KBM-7 (cell line): ENCODE measurements around the gene CLMP.
A peak's percentile ranks its signal among the peaks of the same experiment; 100 is the strongest.
"Not testable (repeated sequence)": the region's sequence is repeated elsewhere in the genome, so short reads cannot be mapped to it uniquely, and the experiment has no call there.

Source experiments
- DNase-seq: peaks from one replicate; pipeline ENCODE4 v3.0.0-alpha.2; 2015
- in situ Hi-C: fragments of 300-500 bp; cut with MboI; formaldehyde crosslinking; loops from 2 replicates; pipeline ENCODE4 v1.14.3; 2020; ENCODE audit warnings: low sequenced_read_pairs, low pct_unique_long_range_greater_than_20kb, mixed read lengths

The CLMP gene

DNA sequence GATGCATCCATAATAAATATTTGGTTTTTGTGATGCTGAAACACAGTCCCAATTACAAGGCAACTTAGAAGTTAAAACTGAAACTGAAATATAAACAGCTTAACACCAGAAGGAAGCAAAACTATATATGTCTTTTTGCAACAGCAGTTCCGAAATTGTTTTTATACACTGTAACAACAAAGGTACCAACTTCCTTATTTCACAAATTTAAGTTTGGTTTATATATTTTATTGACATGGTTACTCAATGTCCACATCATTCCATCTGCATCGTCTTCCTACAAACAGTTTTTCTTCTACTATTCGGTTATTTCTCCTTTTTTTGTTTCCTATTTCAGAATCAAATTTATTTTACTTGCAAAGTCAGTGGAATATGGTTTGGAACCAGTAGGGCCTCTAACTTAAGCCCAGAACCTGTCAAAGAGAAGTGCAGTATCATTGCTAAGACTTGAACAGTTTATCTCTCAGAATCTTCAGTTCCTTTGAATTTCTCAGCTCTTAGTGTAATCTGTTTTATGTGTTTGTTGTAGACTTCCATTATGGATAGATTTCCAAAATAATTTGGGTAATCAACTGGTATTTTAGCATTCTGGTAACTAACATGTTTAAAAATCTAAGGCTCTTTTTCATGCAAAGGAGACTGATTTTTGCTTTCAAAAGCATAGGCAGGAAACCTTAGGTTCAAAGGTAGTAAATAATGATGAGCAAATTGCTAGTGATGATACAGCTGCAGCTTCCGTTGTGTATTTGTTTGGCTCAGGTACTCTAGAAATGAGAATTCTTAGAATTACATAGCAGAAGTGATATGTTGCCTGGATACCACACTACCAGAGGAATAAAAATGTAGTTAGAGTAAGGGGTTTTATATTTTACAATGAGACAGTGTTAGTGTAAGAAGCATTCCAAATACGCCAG lies 124.9 kb downstream of the CLMP start:
- no peak for DNase-seq
- in situ Hi-C loops, result no loop called here

DNA sequence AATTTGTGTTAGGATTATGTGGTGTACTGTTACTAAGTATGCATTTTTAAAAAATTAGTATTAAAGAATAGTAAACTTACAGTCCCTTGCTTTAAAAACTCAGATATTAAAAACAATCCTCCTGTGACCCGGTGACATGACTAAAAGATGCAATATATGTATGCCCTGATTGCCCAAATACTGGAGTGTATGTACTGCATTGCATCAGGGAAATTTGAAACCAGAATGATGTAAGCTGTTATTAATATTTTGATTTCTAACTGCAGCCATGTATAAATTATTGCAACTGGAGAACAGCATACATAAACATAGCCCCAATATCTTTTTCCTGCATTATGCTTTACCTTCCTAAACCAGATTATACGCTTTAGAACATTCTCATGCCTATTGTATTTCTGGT lies 129.4 kb downstream of the CLMP start:
- in situ Hi-C loops, result no loop called here

DNA sequence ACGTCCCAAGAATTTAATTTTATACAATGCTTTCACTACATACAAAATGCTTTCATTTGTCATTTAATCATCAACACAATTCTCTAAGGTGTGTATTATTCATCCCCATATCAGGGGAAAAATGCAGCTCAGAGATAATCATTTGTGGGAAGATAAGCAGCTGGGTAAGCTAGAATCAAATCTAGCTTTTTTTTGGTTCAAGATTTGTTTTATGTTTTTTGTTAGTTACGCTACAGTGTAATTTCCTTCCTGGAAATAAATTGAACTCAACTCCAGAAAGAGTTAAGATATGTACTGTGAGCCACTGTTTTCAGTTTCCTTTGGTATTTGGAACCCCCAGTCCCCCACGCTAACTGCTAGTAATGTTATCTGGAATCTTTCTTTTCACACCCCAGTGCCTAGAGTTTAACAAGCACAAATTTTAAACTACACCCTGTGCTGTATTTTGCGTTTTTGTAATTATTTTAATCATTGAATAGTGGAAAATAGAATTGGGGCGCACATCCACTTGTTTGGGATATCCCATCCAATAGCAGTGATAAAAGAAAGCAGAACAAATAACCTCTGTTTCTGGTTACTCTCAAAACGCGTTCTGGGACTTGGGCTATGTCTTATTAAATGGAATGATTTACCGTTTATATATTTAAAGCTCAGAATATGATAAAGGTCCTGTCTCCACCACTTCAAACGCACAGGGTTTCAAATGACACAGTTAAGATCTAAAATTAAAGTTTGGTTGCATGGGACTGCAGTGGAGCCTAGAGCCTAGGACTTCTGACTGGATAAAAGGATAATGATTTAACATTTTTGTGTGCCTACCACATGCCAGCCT lies 131.0 kb downstream of the CLMP start:
- in situ Hi-C loops, result no loop called here

More for the DNA sequence above, 129.4 kb downstream of the CLMP start:
- no peak for DNase-seq

DNA sequence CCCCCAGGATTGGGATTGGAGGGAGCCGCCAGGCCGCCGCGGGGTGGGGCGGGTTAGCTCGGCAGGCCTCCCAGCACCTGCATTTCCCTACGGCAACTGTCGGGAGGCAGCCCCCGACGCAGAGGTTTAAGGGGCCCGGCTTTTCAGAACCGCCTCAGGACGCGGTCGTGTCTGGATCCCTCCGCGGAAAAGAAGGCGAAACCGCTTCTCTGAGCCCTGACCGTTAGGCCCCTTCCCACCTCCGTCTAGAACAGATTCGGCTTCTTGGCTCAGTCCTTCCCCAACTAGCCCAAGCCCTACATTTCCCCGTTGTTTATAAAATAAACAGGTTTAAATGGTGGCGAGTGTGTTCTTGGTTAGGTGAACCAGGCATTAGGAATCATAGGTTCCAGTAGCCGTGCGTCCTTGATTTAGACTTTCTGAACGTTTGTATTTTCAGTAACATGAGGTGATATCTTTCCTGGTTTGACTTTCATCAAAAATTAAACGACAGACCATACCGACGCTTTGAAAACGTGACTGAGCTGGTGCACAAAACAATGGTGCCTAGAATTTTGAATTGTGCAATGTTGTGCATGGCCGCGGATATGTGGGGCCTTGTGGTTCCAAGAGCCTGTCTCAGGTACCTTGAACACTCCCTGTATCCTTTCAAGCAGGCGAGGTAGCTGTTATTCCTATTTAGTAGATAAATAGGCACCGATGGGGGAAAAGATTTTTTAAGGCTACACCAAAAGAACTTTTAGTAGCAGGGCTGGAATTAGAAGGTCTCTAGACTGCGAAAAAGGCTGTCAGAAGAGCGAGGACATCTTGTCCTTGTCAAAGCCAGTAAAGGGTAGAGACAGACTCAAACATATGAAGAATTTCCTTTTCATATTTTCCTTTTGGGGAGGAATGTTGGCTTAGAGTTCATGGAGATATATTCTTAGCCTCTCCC lies 131.9 kb downstream of the CLMP start:
- peak; percentile 77 for DNase-seq
- in situ Hi-C loops, result no loop called here

More for the DNA sequence above, 131.0 kb downstream of the CLMP start:
- no peak for DNase-seq

DNA sequence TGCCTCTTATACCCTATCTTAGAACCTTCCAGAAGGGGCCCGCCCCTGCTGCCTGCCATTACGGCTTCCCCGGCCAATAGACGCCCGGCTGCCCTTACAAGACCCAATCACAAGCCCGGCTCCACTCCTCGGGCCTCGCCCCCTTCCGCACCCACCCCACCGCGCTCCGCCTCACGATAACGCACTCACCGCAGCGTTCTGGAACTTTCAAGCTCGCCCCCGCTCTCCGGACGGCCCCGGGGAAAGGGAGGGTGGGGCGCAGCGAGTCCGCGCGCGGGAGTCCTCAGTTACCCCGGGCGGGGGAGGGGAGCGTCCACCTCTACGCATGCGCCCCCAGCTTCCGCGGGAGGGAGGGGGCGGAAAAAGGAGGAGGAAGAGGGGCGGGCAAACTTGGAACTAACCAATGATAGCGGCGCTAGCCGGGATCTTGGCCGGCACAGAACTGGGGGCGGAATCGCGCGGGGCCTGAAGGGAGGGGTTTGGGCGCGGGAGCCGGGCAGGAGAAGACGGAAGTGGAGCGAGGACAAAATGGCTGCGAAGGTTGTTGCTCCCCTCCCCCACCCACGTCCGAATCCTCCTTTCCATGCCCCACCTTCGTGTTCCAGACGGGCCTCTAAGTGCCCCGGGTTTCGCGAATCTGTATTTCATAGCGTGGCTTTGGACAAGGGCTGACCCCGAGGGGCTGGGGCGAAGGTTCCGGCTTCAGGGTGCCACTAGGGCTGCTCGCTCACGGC lies 132.7 kb downstream of the CLMP start:
- peak; percentile 99 for DNase-seq
- in situ Hi-C loops, result no loop called here

DNA sequence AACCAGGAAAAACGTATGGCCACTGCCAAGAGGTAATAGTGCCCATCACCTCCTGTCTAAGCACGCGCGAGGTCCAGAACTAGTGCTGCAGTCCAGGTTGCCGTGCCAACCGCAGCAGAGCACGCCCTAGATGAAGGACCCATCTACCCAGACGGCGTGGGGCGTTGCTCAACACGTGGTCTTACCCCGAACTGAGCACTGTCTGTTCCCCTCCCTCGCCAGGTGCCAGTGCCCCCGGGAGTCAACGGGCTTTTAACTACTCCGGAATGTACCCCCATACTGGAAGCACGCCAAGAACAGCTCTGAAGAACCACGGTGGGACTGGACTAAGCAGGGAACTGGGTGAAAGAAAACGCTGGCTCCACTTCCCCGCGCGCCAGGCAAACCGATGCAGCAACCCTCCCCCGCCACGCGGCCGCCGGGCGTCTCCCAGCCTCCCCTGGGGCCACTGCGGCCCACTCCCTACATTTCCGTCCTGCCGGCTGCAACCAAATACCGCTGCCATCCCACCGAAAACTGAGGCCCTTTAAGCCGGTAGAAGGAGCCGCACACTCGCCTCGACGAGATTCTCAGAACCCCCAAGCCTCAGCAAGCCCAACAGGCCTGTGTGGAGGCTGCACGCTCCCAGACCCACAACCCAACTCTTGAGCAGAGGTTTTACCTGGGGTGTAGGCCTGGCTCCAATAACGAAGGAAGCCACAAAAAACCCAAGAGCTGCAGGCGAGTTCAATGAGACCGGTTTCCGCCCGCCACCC lies 133.5 kb downstream of the CLMP start, which contains the start of gene HSPA8:
Gene HSPA8, minus strand, starts transcription at position 734 of the 755 bp plus-strand sequence. CDS start 812 bp downstream, outside the sequence.
- DNase-seq, result peak; percentile 52
- in situ Hi-C loops, result no loop called here

DNA sequence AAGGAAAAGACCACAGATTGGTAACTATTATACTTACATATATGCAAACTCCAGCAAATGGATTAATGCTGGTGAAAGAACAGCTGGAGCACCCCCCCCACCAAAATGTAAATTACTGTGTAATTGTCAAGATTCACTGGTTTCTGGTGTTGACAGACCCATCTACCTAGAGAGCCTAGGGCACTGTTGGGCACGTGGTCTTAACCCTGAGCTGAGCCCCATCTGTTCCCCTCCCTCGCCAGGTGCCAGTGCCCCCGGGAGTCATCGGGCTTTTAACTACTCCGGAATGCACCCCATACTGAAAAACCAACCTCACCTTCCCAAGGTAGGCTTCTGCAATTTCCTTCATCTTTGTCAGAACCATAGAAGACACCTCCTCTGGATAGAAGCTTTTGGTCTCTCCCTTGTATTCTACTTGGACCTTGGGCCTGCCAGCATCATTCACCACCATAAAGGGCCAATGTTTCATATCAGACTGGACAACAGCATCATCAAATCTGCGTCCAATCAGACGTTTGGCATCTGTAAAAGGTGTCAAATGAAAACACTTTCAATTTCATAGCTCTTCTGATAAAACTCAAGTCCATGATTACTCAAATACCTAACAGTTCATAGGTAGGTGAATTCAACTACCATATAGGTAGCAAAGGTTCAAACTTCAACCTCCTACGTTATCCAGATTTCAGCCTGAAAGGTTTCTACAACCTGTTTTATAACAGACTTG lies 134.6 kb downstream of the CLMP start:
- in situ Hi-C loops, result no loop called here
- DNase-seq, result no peak

DNA sequence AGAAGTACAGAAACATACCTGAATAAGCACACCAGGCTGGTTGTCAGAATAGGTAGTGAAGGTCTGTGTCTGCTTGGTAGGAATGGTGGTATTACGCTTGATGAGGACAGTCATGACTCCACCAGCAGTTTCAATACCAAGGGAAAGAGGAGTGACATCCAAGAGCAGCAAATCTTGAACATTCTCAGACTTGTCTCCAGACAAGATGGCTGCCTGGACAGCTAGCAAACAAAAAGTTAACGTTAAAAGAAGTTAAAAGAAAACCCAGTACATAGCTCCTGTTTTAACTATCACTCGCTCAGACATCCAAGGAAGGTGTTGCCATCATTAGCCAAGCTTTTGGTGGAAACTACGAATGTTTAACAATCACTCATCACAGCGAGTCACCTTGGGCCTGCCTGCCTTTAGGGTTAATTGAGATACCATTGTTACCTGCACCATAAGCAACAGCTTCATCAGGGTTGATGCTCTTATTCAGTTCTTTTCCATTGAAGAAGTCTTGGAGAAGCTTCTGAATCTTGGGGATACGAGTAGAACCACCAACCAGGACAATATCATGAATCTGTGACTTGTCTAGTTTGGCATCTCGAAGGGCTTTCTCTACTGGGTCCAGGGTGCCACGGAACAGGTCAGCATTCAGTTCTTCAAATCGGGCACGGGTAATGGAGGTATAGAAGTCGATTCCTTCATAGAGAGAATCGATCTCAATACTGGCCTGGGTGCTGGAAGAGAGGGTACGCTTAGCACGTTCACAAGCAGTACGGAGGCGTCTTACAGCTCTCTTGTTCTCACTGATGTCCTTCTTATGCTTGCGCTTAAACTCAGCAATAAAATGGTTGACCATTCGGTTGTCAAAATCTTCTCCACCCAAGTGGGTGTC lies 135.8 kb downstream of the CLMP start:
- in situ Hi-C loops, DNase-seq: not testable (repeated sequence)

DNA sequence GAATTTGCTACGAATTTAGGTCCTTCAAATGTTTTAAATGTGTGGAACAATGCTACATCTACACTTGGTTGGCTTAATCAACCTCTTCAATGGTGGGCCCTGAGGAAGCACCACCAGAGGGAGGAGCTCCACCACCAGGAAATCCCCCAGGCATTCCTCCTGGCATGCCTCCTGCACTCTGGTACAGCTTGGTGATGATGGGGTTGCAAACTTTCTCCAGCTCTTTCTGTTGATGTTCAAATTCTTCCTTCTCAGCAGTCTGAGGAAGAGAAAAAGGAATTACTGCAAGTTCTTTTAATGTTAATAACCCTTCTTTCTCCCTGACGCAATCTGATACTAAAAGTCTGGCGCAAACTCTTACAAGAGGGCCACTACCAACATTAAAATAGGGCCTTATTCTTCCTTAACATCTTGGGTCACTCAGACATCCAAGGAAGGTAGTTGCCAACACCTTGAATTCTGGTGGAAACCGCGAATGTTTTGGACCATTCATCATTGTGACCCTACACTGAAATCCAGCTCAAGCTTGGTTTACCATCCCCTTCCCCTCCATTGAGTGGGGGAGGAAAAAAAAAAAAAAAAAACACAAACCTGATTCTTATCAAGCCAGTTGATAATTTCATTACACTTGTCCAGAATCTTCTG lies 137.3 kb downstream of the CLMP start:
- no peak for DNase-seq
- in situ Hi-C loops, result no loop called here

DNA sequence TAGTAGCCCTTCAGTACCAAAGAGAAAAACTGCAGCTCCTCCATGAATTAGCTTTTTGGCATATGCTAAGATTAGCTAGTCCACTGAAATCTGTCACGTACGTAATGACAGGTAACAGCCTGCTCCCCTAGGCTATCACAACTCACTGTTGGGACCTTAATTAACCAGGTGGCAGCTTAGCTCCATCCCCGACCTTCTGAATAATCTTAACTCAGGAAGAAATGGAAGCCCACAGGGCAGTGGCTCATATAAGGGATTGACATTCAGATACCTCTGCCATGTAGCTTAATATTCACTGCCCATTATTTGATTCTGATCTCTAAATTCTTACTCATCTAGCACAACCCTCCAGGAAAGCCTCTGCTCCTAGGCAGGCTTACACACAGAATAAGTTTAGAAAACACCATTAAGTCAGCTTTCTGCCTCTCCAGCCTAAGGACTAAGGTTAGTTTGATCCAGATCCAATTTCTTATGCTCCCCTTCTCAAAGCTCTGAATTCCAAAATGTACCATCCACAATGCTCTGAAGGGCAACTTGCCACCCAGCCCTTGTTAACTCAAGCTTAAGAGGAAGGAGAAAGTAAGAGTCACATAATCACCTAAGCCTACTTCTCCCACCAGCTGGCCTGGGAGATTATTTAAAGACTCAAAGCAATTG lies 138.1 kb downstream of the CLMP start:
- in situ Hi-C loops, result no loop called here
- DNase-seq, result no peak

DNA sequence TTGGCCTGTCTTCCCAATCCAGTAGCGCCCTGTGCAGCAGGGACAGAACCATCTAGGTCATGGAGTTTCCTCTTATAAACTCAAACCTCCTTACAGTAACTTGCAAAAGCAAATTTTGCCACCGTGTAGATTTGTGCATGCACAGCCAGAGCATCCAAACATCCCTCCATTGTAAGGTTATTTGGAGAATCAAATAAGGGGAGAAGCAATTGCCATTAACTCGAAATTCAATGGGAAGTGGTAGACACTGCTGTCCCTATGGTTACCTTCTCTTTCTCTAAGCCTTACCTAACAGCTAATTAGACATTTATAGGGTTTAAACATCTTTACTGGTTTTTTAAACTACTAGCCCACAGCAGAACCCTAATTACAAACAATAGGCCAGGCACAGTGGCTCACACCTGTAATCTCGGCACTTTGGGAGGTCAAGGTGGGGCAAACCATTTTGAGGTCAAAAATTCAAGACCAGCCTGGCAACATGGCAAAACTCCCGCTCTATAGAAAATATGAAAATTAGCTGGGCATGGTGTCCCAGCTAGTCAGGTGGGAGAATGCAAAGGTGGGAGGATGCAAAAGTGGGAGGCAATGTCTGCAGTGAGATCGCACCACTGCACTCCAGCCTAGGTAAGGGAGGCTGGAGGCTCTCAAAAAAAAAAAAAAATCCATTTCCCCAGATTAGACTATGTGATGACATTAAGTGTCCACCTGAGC lies 139.7 kb downstream of the CLMP start:
- DNase-seq, result no peak
- in situ Hi-C loops, result no loop called here

DNA sequence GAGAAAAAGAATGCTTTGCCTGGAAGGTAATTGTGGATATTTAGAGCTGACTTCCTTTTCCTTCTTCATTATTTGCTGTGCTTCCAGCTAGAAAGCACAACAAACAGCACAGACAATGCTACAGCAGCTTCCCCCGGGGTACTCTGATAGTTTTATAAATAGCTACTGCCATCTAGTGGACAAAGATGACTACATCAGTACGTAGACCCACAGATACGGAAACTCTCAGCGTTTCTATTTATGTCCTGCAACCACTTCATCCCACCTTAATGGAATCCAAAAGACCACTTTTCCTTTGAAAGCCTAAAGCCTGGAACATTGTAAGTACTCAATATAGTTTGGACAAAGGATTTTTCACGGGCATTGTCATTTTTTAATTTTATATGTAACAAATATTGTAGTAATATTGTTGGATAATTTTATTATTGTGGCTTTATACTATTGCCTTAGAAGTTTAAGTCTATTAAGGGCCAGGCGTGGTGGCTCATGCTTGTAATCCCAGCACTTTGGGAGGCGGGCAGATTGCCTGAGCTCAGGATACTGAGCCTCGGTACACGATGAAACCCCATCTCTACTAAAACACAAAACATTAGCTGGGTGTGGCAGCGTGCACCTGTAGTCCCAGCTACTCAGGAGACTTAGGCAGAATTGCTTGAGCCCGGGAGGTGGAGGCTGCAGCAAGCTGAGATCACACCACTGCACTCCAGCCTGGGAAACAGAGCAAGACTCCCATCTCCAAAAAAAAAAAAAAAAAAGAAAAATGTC lies 140.6 kb downstream of the CLMP start:
- in situ Hi-C loops, result no loop called here
- peak; percentile 88 for DNase-seq

DNA sequence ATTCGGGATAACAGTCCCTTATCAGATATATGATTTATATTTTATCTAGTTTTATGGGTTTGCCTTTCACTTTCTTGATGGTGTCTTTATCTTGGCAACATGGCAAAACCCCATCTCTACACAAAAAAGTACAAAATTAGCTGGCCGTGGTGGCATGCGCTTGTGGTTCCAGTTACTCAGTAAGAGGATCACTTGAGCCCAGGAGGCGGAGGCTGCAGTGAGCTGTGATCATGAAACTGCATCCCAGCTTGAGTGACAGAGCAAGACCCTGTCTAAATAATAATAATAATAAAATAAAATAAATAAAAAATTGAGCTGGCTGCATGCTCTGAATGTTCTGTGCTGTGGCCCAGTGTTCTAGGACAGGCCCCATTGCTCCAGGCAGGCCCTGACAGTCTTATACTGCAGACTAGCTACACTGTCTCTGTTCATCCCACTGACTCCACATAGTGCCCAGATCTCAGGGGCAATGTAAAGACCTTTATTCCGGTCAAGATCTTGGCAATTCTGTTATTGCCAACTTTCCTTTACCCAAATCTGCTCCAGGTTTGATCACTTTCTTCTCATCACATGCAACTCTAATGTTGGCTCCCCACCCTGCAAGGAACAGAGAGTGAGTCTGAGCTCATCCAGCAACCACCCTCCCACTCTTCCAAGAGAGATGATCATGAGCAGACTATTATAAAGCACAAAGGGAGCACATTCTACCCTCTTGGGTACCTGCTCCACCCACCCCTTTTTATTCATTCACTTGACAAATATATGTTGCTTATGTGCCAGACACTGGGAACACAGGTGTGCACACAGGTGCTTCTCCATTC lies 141.9 kb downstream of the CLMP start:
- no peak for DNase-seq
- in situ Hi-C loops, result no loop called here
